ENCODE data around the gene SIGLEC15. TPM values are rescaled to one million over a fixed set of nuclear protein-coding genes. Genes with fewer than 3 reads are reported as not detected.

The SIGLEC15 gene
- total and polyA plus RNA-seq, 2 donors from 2014 or later, result 1.2 TPM; not detected in 1

GRCh38 chr18:45829855-45830254 lies 4.4 kb downstream of the SIGLEC15 start:
- peak in 4 of 5 donors; percentile 58 to 84 (median 76) for DNase-seq
- Histone ChIP-seq H3K9me3 (ENCODE audit: control insufficient read depth in 2 of 3, insufficient read depth in 1 of 3, low read length in 3 of 3) (no peaks in the 10 kb centered on the region), H3K27ac (ENCODE audit: low read depth in 2 of 2, low read length in 2 of 2) (no peak overlapping the region), H3K36me3 (ENCODE audit: control insufficient read depth in 2 of 3, insufficient read depth in 3 of 3, low read length in 3 of 3) (no peaks in the 10 kb centered on the region), H3K4me3 (ENCODE audit: low read length in 3 of 3) (no peak overlapping the region), H3K27me3 (ENCODE audit: control insufficient read depth, insufficient read depth, low read length) (no peaks in the 10 kb centered on the region), H3K9ac (ENCODE audit: low read length in 3 of 3) (no peak overlapping the region), H3K4me1 (ENCODE audit: control insufficient read depth in 2 of 3, insufficient read depth in 2 of 3, low read depth in 1 of 3, low read length in 3 of 3) (peaks cover 0 to 4% (median 3%) of the 10 kb centered on the region in 3 donors)
- no peak for TF ChIP-seq CTCF (IDR thresholded peaks at IDR 0.05; ENCODE audit: borderline replicate concordance, extremely low read depth, insufficient read depth)
- intact Hi-C loops (cut with DNase I), result no loop called here
- no peak for FAIRE-seq

- no peaks in the 10 kb centered on the region for H3K27me3 ChIP-seq (ENCODE audit: control insufficient read depth, insufficient read depth, low read length)
- FAIRE-seq (no peak), DNase-seq (no peak)
- H3K4me1 ChIP-seq (ENCODE audit: control insufficient read depth in 2 of 3, insufficient read depth in 2 of 3, low read depth in 1 of 3, low read length in 3 of 3), result peaks cover 0 to 4% (median 3%) of the 10 kb centered on the region in 3 donors
- H3K9ac ChIP-seq (ENCODE audit: low read length in 3 of 3), result no peak overlapping the region
- no peak overlapping the region for H3K27ac ChIP-seq (ENCODE audit: low read depth in 2 of 2, low read length in 2 of 2)
- no peaks in the 10 kb centered on the region for H3K9me3 ChIP-seq (ENCODE audit: control insufficient read depth in 2 of 3, insufficient read depth in 1 of 3, low read length in 3 of 3)
- intact Hi-C loops (cut with DNase I), result no loop called here
- H3K4me3 ChIP-seq (ENCODE audit: low read length in 3 of 3), result no peak overlapping the region
- no peak for TF ChIP-seq CTCF (IDR thresholded peaks at IDR 0.05; ENCODE audit: borderline replicate concordance, extremely low read depth, insufficient read depth)
- no peaks in the 10 kb centered on the region for H3K36me3 ChIP-seq (ENCODE audit: control insufficient read depth in 2 of 3, insufficient read depth in 3 of 3, low read length in 3 of 3)
Measured at GRCh38 chr18:45830917-45831316, 5.4 kb downstream of the SIGLEC15 start.

- intact Hi-C loops (cut with DNase I), result no loop called here
- H3K4me1 ChIP-seq (ENCODE audit: control insufficient read depth in 2 of 3, insufficient read depth in 2 of 3, low read depth in 1 of 3, low read length in 3 of 3), result peaks cover 3 to 10% (median 5%) of the 10 kb centered on the region in 3 donors
- H3K27me3 ChIP-seq (ENCODE audit: control insufficient read depth, insufficient read depth, low read length), result peaks cover 10% of the 10 kb centered on the region
- no peak overlapping the region for H3K27ac ChIP-seq (ENCODE audit: low read depth in 2 of 2, low read length in 2 of 2)
- H3K4me3 ChIP-seq (ENCODE audit: low read length in 3 of 3), result no peak overlapping the region
- no peak for FAIRE-seq
- no peak for TF ChIP-seq CTCF (IDR thresholded peaks at IDR 0.05; ENCODE audit: borderline replicate concordance, extremely low read depth, insufficient read depth)
- H3K9me3 ChIP-seq (ENCODE audit: control insufficient read depth in 2 of 3, insufficient read depth in 1 of 3, low read length in 3 of 3), result no peaks in the 10 kb centered on the region
- no peaks in the 10 kb centered on the region for H3K36me3 ChIP-seq (ENCODE audit: control insufficient read depth in 2 of 3, insufficient read depth in 3 of 3, low read length in 3 of 3)
- no peak overlapping the region for H3K9ac ChIP-seq (ENCODE audit: low read length in 3 of 3)
- DNase-seq, result no peak
Measured at GRCh38 chr18:45833846-45834245, 8.4 kb downstream of the SIGLEC15 start.

- intact Hi-C loops (cut with DNase I), result no loop called here
- DNase-seq, result no peak
- no peaks in the 10 kb centered on the region for H3K9me3 ChIP-seq (ENCODE audit: control insufficient read depth in 2 of 3, insufficient read depth in 1 of 3, low read length in 3 of 3)
- peaks cover under 1 to 10% (median 5%) of the 10 kb centered on the region in 3 donors for H3K4me1 ChIP-seq (ENCODE audit: control insufficient read depth in 2 of 3, insufficient read depth in 2 of 3, low read depth in 1 of 3, low read length in 3 of 3)
- no peak overlapping the region for H3K27ac ChIP-seq (ENCODE audit: low read depth in 2 of 2, low read length in 2 of 2)
- peaks cover 13% of the 10 kb centered on the region for H3K27me3 ChIP-seq (ENCODE audit: control insufficient read depth, insufficient read depth, low read length)
- FAIRE-seq, result no peak
- TF ChIP-seq CTCF (IDR thresholded peaks at IDR 0.05; ENCODE audit: borderline replicate concordance, extremely low read depth, insufficient read depth), result no peak
- H3K36me3 ChIP-seq (ENCODE audit: control insufficient read depth in 2 of 3, insufficient read depth in 3 of 3, low read length in 3 of 3), result no peaks in the 10 kb centered on the region
- no peak overlapping the region for H3K9ac ChIP-seq (ENCODE audit: low read length in 3 of 3)
- no peak overlapping the region for H3K4me3 ChIP-seq (ENCODE audit: low read length in 3 of 3)
Measured at GRCh38 chr18:45834306-45834705, 8.8 kb downstream of the SIGLEC15 start.
